GM19035 (cell line): ENCODE results near the gene POLR3H.
"Not testable (repeated sequence)": the region's sequence is repeated elsewhere in the genome, so short reads cannot be mapped to it uniquely, and the experiment has no call there.

Experiments used
- ATAC-seq: cut with Tn5 transposase; IDR thresholded peaks from one replicate; pipeline ENCODE4 v1.9.1; 2021; ENCODE audit not compliant: unreplicated experiment

The POLR3H gene

GRCh38 chr22:41565403-41566054 lies 21.3 kb upstream of the POLR3H start:
- no peak for ATAC-seq

DNA sequence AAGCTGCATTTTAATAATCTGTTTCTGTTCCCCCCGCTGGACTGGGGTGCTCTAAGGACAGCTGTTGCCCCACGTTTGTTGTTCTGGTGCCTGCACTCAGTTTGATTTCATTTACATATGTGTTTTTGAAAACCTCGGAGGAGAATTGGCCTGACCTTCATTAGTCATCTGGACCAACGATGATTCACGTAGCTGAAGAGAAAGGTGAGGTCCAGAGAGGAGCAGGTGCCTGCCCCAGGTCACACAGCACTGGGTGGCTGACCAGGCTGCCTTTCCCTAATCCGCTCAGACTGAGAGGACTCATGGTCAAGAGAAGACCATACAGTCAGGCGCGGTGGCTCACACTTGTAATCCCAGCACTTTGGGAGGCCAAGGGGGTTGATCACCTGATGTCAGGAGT lies 20.3 kb upstream of the POLR3H start:
- ATAC-seq, result no peak

DNA sequence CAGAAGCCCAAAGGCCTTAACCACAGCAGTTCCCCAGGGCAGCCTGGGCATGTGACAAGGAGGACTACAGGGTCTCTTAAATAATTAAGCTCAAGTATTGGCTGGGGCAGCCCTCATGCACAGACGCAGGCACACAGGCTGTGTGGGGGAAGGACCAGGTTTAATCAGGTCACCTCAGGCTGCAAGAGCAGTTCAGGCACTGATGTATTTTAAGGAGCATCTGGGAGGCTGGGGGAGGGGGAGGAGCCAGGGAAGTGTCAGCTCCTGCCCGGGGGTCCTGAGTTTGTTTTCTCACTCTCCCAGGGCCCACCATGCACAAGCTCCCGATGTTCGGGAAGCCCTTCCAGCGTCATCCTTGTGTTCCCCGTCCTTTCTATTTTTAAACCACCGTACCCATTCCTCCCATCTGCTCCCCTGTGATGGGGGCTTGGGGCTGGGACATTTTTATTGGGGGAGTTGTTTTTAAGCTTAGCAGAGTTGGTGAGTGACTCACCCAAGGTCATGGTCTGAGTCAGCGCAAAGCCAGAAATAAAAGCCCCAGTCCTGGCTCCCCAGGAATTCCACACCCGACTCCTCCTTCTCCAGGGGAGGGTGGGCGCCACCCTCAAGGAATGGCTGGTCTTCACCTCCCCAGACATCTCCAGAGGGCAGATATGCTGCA lies 18.9 kb upstream of the POLR3H start:
- ATAC-seq, result no peak

DNA sequence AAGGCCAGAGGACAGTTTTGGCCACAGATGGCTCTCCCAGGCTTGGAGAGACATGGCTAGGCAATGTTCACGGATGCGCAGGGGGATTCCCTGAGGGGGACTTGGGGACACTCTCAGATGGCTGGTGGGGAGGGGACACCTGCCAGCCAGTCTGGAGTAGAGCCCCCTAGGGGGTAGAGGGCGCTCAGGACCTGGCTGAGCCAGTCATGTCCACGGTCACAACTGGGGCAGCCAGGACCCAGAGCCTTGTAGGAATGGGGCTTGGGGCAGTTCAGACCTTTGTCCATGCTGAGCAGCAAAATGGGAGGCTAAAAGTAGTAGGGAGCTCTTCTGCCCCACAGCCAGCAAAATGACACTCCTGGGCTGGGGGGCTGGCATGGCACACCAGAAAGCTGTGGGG lies 18.2 kb upstream of the POLR3H start:
- ATAC-seq, result no peak

GRCh38 chr22:41561788-41562187 lies 17.5 kb upstream of the POLR3H start:
- ATAC-seq, result no peak

DNA sequence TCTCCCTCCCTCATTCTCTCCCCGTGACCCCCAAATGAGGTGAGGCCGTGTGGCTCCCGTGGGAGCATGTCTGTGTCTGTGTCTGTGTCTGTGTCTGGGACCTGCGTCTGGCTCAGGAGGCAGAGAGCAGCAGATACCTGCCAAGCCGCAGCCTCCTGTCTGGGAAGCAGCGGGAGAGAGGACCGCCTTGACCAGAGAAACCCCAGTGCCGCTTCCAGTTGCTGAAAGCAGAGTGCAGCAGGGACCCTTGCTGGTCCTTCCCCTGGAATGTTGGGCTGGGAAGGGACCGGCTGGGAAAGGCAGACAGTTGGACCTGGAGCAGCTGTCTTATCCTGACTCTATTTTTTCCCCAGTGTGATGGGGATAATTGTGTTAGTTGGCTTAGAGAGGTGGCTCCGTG lies 17.1 kb upstream of the POLR3H start:
- ATAC-seq, result no peak

- ATAC-seq, result no peak
Observed at GRCh38 chr22:41560095-41560471, 15.8 kb upstream of the POLR3H start.

DNA sequence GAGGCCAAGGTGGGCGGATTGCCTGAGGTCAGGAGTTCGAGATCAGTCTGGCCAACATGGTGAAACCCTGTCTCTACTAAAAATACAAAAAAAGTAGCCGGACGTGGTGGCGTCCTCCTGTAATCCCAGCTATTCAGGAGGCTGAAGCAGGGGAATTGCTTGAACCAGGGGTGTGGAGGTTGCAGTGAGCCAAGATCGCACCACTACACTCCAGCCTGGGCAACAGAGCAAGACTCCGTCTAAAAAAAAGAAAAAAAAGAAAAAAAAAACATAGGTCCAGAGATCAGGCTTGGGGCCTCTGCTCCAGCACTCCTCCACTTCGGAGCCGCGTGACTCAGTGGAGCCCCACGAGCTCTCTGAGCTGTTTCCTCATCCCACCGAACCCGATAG lies 14.0 kb upstream of the POLR3H start:
- ATAC-seq, result not testable (repeated sequence)

- ATAC-seq, result no peak
Observed at GRCh38 chr22:41557401-41558240, 13.4 kb upstream of the POLR3H start.

GRCh38 chr22:41556561-41556960 lies 12.3 kb upstream of the POLR3H start:
- no peak for ATAC-seq

GRCh38 chr22:41555325-41555982 lies 11.2 kb upstream of the POLR3H start:
- ATAC-seq, result no peak

GRCh38 chr22:41551877-41552582 lies 7.8 kb upstream of the POLR3H start:
- ATAC-seq, result no peak

- ATAC-seq, result no peak
Observed at GRCh38 chr22:41550952-41551491, 6.8 kb upstream of the POLR3H start.

- no peak for ATAC-seq
Observed at GRCh38 chr22:41548830-41549211, 4.6 kb upstream of the POLR3H start.

DNA sequence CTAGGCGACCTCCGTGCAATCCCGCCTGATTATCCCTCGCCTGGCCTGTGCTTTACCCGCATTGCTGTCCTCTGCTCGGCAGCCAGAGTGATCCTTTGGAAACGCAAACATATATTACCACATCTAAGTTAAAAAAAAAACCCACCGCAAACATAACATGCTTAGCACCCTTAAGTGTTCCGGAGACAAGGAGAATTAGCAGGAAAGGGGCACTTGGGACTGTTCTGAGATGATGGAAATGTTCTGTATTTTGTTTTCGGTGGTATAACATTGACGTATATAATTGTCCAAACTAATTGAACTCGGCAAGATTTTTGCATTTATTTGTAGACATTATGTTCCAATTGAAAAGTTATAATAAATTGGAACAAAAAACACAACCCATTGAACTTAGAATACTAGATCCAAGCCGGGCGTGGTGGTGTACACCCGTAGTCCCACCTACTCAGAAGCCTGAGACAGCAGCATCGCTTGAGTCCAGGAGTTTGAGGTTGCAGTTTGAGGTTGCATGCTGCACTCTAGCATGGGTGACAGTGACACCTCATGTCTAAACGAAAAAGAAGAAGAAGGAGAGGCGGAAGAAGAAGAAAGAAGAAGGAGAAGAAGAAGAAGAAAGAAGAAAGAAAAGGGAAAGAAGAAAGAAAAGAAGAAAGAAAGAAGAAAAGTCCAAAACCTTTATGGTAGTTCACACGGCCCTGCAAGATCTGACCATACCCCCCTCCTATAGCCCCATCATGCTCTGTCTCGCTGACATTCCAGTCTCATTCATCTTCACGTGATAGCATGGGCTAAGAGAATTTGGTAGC lies 604 bp upstream of the POLR3H start:
- no peak for ATAC-seq

DNA sequence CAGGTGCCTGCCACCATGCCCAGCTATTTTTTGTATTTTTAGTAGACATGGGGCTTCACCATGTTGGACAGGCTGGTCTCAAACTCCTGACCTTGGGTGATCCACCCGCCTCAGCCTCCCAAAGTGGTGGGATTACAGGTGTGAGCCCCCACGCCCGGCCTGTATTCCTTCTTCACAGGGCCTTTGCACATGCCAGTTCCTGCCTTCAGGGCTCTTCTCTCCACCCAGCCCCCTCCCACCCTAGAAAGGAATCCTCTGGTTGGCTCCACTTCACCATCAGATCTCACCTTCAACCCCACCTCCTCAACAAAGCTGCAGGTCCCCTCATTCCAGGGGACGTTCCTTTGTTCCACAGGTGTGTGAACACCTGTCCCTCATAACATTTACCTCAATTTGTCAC lies 2.0 kb downstream of the POLR3H start:
- no peak for ATAC-seq

GRCh38 chr22:41541484-41541883 lies 2.8 kb downstream of the POLR3H start:
- ATAC-seq, result no peak

DNA sequence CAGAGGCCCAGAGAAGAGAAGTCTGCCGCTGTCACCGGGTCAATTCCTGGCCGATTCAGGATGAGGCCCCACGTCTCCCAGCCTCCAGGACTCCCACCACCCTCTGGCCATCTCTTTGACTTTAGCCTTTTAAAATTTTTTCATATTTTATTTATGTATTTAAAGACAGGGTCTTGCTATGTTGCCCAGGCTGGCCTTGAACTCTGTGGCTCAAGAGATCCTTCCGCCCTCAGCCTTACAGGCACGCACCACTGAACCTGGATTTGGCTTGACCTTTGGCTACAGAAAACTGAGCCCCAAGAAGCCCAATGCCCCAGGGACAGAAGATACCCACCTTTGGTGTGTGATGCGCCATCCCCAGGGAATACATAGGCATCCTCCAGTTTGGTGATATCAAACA lies 3.9 kb downstream of the POLR3H start:
- ATAC-seq, result no peak

DNA sequence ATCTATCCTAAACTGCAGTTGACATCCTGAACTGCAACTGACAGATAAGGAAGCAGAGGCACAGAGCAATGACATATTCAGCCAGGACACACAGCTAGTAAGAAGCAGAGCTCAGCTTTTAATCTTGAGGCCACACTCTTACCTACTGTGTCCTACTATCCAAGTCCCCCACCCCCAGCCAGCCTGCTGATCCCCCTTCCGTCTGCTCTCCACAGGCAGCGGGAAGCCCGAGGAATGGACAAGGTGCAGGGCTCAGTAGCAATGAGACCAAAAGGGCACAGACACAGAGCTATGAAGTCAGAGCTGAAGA lies 4.3 kb downstream of the POLR3H start:
- ATAC-seq, result no peak
